HK-2 (cell line): ENCODE data around the gene TRIM46.
A peak's percentile ranks its signal among the peaks of the same experiment; 100 is the strongest.
"Not testable (repeated sequence)": the region's sequence is repeated elsewhere in the genome, so short reads cannot be mapped to it uniquely, and the experiment has no call there.

Experiments
- DNase-seq: peaks from one replicate; pipeline ENCODE4 v3.0.0-alpha.2; 2018; ENCODE audit not compliant: unreplicated experiment

TRIM46 gene

DNA sequence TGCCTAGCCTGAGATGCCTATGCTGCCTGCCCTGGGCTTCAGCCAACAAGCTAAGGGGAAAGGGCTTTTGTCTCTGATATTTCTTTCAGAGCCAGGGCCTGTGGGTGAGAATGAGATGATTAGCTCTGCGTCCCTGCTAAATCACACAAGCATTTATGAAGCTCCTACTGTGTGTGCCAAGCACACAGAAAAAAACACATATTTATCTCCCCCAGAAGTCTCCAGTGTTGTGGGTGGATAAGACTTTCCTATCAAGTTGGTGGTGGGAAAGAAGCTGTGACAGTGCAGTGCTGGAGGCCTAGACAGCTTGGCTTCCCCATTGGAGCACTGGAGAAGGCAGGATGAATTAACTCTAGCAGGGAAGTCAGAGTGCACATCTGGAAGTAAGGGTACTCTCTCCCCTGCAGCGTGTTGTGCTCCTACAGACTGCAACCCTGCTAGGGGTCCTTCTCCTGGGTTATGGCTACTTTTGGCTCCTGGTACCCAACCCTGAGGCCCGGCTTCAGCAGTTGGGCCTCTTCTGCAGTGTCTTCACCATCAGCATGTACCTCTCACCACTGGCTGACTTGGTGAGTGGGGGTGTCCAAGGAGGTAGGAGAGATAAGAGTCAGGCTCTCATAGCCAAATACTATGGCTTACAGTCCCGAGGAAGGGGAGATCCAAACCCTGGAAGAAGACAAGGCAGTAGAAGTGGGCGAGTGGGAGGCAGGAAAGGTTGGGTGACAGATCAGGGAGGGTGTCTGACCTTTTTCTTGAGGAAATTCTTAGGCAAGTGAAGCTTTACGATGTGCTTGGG is 36.3 kb upstream of the TRIM46 start:
- no peak for DNase-seq

DNA sequence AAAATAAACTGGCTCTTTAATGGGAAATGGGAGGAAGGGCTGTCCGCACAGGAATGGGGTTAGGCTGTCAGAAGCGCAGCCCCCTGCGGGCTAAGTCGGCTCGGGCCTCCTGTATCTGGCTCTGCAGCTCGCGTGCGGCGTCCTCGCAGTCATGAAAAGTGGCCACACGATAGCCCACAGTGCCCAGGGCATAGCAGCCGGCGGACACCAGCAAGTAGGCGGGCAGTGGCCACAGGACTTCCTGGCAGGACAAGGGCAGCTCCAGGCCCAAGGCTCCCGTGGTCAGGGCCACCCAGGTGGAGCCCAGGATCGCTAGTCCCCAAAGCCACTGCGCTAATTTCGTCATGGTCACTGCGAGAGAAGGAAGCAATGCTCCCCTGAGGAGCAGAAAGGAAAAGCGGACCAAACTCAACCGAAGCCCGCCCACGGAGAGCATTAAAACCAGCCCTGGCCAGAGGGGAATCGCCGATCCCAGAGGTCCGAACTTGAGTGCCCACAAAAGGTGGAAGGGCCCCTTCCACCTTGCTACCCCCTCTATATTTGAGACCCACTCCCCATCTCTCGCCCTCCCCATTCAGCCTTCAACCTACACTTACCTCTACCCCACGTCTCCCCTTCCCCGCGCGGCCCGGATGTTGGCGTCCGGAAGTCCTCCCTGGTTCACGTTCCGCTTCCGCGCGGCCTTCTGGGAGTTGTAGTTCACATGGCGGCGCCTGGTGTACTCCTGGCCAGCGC is 33.6 kb upstream of the TRIM46 start, which contains the start of gene DPM3:
Gene DPM3, minus strand, starts transcription at position 637 of the 735 bp plus-strand sequence. Its CDS starts 291 bp downstream, at position 346.
- peak; percentile 84 for DNase-seq

DNA sequence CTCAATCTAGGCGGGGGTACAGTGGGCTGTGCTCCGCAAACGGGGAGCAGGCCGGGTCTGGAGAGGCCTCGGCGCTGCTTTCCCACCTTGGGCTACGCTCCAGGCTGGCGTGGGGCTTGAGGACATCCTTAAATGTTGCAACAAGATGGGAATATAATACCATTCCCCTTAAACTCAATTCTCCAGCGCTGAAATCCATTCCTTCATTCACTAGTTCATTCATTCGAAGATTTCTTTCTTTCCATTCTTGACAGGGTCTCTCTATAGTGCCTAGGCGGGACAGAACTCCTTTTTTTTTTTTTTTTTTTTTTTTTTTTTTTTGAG is 33.1 kb upstream of the TRIM46 start:
- no peak for DNase-seq

DNA sequence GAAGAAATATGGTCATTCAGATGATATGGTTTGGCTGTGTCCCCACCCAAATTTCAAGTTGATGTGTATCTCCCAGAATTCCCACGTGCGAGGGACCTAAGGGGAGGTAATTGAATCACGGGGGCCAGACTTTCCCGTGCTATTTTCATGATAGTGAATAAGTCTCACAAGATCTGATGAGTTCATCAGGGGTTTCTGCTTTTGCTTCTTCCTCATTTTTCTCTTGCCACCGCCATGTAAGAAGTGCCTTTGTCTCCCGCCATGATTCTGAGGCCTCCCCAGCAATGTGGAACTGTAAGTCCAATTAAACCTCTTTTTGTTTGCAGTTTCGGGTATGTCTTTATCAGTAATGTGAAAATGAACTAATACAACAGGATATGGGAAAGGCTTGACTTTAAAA is 31.9 kb upstream of the TRIM46 start:
- no peak for DNase-seq

DNA sequence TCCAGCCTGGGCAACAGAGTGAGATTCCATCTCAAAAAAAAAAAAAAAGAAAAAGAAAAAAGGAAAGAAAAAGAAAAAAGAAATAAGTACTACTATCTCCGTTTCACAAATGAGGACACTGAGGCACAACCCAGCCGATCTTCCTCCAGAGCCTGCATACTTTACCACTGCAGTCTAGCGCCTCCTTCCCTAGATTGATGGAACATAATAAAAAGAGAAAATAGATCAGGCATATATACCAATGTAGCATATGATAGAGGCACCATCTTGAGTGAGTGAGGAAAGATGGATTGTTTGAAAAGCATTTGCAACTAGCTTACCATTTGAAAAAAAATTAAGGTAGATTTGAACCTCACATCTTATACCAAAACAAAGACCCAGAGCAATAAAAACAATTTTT is 28.2 kb upstream of the TRIM46 start:
- DNase-seq = no peak

DNA sequence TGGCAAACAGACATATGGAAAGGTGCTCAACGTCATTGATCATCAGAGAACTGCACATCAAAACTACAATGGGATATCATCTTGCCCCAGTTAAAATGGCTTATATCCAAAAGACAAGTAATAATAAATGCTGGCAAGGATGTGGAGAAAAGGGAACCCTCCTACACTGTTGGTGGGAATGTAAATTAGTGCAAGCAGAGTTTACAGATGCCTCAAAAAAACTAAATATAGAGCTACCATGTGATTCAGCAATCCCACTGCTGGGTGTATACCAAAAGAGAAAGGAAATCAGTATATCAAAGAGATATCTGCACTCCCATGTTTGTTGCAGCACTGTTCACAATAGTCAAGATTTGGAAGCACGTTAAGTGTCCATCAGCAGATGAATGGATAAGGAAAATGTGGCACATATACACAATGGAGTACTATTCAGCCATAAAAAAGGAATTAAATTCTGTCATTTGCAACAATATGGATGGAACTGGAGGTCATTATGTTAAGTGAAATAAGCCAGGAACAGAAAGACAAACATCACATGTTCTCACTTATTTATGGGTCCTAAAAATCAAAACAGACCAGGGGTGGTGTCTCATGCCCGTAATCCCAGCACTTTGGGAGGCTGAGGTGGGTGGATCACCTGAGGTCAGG is 17.5 kb upstream of the TRIM46 start:
- DNase-seq = not testable (repeated sequence)

DNA sequence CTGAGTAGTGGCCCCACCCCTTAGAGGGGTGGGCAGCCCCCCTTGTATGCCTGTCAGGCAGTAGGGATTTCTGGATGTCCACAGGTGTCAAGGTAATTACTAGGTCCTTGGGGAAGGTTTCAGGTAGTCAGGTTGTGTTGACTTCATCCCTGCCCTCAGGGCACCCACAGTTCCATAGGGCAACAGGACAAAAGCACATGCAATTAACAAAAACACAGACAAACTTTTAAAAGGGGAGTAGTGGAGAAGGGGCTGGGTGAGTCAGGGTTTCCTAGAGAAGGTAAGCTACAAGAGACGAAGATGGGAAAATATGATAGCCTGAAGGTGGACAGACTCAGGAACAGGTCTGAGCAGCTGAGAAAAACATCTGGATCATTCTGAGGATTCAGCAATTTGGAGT is 14.7 kb upstream of the TRIM46 start:
- DNase-seq = no peak

DNA sequence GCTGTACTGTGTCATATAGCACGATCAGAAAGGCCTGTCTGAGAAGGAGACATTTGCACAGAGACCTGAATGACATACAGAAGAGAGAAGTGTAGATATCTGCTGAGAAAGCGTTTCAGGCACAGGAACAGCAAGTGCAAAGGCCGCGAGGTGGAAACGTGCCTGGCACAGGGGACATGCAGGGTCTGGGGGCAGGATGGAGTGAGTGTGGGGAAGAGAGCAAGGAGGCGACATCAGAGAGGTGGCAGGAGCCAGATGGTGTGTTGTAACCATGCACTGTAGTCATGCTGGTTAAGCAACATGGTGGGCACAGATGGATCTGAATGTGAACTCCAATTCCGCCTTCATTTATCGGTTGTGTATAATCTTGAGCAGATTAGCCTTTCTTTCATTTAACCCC is 13.5 kb upstream of the TRIM46 start:
- DNase-seq = no peak

DNA sequence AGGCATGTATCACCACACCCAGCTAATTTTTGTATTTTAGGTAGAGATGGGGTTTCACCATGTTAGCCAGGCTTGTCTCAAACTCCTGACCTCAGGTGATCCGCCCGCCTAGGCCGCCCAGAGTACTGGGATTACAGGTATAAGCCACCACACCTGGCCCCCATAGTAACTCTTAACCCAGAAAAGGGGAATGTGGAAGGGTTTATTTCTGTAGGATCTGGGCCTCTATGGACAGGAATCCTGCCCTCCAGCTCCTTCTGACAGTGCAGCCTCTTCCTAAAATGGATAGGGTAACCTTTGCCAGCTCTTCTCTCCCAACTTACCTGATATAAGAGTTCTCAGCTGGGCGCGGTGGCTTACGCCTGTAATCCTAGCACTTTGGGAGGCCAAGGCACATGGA is 11.0 kb upstream of the TRIM46 start:
- DNase-seq = not testable (repeated sequence)

DNA sequence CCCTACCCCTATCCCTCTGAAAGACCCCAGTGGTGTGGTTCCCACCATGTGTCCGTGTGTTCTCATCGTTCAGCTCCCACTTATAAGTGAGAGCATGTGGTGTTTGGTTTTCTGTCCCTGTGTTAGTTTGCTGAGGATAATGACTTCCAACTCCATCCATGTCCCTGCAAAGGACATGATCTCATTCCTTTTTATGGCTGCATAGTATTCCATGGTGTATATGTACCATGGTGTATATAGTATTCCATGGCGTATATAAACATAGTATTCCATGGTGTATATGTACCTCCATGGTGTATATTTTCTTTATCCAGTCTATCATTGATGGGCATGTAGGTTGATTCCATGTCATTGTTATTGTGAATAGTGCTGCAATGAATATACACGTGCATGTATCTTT is 9.9 kb upstream of the TRIM46 start:
- DNase-seq = not testable (repeated sequence)

DNA sequence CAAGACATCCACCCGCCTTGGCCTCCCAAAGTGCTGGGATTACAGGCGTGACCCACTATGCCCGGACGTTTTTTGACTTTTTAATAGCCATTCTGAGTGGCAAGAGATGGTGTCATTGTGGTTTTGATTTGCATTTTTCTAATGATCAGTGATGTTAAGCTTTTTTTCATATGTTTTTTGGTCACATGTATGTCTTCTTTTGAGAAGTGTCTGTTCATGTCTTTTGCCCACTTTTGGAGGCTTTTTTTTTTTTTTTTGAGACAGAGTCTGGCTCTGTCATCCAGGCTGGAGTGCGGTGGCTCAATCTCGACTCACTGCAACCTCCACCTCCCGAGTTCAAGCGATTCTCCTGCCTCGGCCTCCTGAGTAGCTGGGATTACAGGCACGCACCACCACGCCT is 9.0 kb upstream of the TRIM46 start:
- DNase-seq = not testable (repeated sequence)

DNA sequence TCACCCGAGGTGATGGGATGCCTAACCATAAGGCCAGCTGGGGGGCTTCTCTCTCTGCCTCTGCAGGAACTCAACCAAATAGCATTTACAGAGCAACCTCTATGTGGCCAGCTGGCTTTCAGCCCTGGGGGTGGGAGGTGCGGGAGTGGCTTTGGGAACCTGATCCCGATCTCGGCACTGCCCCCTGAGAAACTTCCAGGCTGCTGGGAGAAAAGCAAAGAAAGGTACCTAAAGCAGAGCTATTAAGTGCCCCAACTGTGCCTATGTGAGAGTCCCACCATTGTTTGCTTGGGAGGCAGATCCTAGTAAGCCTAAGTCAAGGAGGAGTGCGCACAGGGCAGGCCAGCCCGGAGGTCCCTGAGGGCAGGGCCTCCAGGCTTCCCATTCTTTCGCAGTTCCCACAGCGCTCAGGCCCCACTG is 7.6 kb upstream of the TRIM46 start:
- no peak for DNase-seq

DNA sequence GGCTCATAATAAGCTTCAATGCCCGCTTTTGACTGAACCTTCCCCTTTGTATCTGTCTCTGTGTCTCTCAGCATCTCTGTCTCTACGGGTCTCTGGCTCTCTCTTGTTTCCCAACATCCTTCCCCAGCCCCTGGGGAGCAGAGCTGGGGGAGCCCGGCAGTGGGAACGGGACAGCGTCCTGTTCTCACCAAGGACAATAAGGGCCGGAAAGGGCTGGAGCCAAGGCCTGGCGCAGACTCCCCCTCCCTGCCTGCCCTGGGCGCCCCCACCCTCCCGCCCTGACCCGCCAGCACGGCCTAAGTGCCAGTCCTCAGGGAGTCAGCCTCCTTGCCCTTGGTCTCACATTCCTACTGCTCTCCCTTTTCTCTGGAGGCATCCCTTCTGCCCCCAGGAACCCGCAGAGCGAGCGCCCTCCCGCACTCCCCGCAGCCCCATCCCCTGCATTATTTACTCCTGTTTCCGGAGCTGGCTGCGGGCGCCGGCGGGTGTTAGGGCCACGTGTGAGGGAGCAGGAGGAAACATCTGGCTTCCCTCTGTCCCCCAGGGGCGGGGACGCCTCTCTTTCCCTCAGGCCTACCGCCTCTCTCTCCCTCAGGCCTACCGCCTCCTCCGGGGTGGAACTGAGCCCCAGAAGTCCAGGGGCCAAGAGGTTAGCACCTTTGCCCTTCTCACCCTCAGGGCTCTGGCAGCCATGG is 7.0 kb upstream of the TRIM46 start:
- DNase-seq = no peak

DNA sequence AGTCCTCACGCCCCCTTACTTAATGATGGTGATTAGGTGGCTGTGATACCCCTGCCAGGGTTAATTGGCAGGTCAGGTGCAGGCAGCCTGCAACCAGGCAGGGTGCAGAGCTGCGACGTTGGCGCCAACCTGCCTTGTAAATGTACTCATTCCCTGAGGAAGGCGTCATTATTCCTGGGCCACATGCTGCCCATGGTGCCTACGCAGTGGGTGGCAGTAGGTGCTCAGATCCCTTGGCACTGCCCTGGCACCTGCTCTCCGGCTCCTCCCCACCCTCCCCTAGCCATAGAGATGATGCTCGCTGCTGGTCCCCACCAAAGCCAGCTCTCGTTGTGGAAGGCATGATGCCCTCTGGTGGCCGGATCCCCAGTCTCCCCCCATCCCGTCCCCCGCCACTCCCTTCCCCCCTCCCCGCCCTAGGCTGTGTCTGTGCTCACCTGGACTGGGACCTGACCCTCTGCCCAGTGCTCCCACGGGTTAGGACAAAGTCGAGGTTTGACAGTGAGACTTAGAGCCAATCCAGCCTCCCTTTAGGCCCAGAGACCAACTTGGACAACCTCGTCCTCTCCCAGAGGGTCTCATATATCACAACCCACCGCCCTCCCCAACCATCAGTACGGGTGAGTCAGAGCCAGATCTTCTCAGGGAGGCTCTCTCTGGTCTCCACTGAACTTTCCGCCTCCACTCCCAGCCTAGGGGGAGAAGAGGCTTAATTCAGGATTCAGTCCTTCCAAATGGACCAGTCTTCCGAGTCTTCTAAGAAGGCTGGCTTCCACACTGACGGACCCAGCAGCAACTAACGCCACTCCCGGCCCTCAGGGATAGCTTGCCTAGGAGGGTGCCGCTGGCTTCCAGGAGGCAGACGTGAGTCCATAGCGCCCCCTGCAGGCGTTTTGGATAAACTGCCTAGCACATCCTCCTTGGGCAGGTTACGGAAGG is 6.2 kb upstream of the TRIM46 start:
- peak; percentile 89 for DNase-seq

DNA sequence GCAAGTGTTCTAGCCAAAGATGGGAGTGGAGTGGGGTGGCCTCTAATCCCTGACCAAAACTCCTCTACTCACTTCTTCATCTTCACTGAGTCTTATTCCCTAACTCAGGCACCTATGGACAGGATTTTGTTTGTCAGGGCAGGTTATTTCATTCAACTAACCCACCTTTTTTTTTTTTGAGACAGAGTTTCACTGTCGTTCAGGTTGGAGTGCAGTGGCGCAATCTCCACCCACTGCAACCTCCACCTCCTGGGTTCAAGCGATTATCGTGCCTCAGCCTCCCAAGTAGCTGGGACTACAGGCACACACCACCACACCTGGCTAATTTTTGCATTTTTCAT is 5.6 kb upstream of the TRIM46 start:
- not testable (repeated sequence) for DNase-seq

DNA sequence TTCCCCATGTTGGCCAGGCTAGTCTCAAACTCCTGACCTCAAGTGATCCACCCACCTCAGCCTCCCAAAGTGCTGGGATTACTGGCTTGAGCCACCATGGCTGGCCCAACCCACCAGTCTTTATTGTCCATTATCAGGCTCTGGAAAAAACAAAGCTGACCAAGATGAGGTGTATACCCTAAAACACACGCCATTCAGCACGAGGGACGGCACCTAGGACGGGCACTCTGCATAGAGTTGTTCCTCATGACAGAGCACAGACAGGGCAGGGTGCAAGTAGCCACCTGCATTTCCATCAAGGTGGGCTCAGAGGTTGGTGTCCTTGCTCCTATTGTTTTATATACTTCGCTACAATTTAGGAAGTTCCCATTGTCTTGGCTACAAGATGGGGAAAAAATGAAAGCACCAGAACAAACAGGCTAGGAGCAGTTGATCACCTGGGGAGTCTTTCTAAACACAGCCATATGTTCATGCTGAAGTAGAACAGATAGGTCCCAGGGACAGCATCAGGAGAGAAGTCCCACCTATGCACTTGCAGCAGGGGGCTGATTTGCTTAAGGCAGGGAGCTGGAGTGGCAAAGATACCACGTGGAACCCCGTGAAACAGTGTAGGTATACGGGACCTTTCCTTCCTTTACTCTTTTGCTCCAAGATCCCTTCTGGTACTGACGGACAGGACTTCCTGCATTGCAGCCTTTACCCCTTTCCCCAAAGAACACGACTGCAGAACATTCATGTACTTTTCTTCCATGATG is 5.0 kb upstream of the TRIM46 start:
- DNase-seq = no peak

DNA sequence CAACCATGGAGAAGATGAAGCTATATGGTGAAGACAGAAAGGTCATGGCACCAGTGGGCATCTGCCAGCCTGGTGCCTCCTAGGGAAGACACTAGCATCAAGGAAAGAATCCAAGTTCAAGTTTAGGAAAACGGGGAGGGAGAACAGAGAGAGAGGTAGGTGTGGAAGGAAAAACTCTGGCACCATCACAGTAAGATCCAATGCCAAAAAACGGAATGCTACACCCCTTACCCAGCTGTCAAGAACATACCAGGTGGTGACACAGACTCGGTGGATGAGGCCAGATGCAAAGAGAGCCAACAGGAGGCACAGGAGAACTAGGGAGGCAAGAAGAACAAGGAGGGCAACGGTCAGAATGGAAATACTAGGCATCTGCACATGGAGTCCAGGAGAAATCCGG is 4.1 kb upstream of the TRIM46 start:
- no peak for DNase-seq

DNA sequence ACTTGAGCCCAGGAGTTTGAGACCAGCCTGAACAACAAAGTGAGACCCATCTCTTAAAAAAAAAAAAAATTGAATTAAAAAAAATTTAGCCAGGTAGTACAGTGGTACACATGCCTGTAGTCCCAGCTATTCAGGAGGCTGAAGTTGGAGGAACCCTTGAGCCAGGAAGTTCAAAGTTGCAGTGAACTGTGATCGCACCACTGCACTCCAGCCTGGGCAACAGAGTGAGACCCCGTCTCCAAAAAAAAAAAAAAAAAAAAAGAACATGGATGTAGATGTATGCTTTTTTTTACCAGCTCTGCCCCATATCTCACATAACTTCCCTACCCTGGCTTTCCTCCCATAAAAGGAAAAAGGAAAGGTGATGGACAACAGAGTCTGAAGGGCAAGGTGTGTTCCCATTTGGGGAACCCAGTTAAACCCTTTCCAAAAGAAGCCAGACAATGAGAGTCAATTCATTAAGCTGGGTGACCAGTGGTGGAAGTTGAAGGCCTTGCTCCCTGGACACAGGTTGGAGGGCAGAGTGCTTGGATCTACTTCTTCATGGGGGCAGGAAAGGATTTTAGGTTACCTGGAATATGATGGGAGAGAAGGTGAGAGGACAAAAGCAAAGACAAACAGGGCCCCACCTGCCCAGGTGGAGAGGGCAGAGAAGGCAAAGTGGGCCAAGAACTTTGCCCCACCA is 3.4 kb upstream of the TRIM46 start:
- DNase-seq = no peak

DNA sequence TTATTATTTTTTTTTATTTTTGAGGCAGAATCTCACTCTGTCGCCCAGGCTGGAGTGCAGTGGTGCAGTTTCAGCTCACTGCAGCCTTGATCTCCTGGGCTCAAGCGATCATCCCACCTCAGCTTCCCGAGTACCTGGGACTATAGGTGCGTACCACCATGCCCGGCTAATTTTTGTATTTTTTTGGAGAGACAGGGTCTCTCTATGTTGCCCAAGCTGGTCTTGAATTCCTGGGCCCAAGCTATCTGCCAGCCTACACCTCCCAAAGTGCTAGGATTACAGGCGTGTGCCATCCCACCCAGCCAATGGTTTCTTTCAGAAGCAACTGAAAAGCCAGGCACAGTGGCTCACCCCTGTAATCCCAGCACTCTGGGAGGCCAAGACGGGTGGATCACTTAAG is 2.8 kb upstream of the TRIM46 start:
- no peak for DNase-seq
